ENCODE results near the gene POLR1B. TPM values are rescaled to one million over a fixed set of nuclear protein-coding genes. Genes with fewer than 3 reads are reported as not detected.

POLR1B gene
- total and polyA plus RNA-seq, 8 donors, result 18.4 to 25.3 (median 21.2) TPM

DNA sequence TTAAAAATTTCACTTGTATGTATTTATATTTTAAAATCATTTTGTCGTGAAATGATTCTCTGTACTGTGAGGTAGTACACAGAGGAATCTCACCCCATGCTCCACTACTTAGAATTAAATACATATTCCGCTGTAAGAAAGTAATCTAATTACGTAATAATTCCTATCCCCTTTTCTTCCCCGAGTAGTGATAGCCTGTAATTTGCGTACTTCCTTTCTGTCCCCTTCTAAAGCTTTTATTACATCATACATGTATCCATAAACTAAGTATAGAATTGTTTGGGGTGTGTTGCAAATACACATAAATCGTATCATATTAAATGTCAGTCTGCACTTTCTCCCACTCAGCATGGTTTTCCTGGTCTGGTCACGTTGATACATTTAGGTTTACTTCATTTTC lies 29.7 kb downstream of the POLR1B start:
- no peak overlapping the region for H3K27ac ChIP-seq
- peaks cover 7 to 98% of the 10 kb centered on the region in 2 donors for H3K36me3 ChIP-seq
- no peak for ATAC-seq
- H3K27me3 ChIP-seq, result no peaks in the 10 kb centered on the region
- no peak overlapping the region for H3K4me3 ChIP-seq
- DNase-seq, result no peak
- TF ChIP-seq, protein P1, sequence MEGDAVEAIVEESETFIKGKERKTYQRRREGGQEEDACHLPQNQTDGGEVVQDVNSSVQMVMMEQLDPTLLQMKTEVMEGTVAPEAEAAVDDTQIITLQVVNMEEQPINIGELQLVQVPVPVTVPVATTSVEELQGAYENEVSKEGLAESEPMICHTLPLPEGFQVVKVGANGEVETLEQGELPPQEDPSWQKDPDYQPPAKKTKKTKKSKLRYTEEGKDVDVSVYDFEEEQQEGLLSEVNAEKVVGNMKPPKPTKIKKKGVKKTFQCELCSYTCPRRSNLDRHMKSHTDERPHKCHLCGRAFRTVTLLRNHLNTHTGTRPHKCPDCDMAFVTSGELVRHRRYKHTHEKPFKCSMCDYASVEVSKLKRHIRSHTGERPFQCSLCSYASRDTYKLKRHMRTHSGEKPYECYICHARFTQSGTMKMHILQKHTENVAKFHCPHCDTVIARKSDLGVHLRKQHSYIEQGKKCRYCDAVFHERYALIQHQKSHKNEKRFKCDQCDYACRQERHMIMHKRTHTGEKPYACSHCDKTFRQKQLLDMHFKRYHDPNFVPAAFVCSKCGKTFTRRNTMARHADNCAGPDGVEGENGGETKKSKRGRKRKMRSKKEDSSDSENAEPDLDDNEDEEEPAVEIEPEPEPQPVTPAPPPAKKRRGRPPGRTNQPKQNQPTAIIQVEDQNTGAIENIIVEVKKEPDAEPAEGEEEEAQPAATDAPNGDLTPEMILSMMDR (IDR thresholded peaks at IDR 0.05), result no peak
- intact Hi-C loops (cut with DNase I), result no loop called here
- H3K4me1 ChIP-seq, result no peaks in the 10 kb centered on the region
- peaks cover 0 to 4% of the 10 kb centered on the region in 2 donors for H3K9me3 ChIP-seq

DNA sequence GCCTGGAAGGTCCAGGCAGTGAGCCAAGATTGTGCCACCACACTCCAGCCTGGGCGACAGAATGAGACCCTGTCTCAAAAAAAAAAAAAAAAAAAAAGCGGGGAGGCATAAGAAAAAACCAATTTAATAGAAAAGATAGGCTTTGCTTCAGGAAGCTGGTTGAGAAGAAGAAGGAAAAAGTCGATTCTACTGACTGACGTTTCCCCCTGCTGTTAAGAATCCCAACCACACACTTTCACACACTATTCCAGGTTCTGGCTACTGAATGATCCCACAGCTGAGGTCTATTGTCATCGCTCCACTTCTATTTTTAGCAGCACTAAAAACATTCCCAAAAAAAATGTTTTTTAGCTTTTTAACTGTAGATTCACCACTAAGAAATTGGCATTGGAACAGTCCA lies 35.5 kb downstream of the POLR1B start:
- DNase-seq (peak in 1 of 4 donors; percentile 44), ATAC-seq (no peak)
- Histone ChIP-seq H3K27ac (no peak overlapping the region), H3K4me3 (no peak overlapping the region), H3K27me3 (no peaks in the 10 kb centered on the region), H3K4me1 (peaks cover 0 to 6% of the 10 kb centered on the region in 2 donors), H3K36me3 (peaks cover 3 to 40% of the 10 kb centered on the region in 2 donors), H3K9me3 (no peaks in the 10 kb centered on the region)
- TF ChIP-seq, protein P1 (IDR thresholded peaks at IDR 0.05), result no peak
- intact Hi-C loops (cut with DNase I), result no loop called here

DNA sequence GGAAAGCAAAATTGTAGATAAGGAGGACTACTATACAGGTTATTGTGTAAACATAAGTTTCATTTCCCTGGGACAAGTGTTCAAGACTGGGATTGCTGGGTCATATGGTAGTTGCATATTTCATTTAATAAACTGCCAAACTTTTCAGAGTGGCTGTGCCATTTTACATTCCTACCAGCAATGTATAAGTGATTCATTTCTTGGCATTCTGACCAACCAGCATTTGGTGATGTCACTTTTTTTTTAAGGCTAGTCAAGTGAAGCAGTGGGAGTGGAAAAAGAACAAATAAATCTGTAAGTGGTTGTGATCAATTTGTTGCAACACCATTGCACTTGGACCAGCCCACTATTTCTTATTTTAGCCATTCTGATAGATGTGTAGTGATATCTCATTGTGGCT lies 37.0 kb downstream of the POLR1B start:
- no peak overlapping the region for H3K27ac ChIP-seq
- TF ChIP-seq, protein P1 (IDR thresholded peaks at IDR 0.05), result no peak
- ATAC-seq, result no peak
- H3K36me3 ChIP-seq, result peaks cover under 1 to 26% of the 10 kb centered on the region in 2 donors
- peaks cover 0 to 15% of the 10 kb centered on the region in 2 donors for H3K4me1 ChIP-seq
- H3K4me3 ChIP-seq, result no peak overlapping the region
- intact Hi-C loops (cut with DNase I), result no loop called here
- no peaks in the 10 kb centered on the region for H3K9me3 ChIP-seq
- no peak for DNase-seq
- no peaks in the 10 kb centered on the region for H3K27me3 ChIP-seq

DNA sequence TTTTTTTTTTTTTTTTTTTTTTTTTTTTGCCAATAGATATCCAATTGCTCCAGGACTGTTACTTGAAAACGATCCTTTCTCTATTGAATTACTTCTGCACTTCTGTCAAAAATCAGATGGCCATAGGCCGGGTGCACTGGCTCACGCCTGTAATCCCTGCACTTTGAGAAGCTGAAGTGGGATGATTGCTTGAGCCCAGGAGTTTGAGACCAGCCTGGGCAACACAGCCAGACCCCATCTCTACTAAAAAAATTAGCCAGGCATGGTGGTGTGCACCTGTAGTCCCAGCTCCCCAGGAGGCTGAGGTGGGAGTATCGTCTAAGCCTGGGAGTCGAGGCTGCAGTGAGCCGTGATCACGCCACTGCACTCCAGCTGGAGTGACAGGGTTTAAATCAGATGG lies 37.8 kb downstream of the POLR1B start:
- Histone ChIP-seq H3K27me3 (no peaks in the 10 kb centered on the region), H3K36me3 (peaks cover 0 to 17% of the 10 kb centered on the region in 2 donors), H3K27ac (no peak overlapping the region), H3K9me3 (no peaks in the 10 kb centered on the region), H3K4me3 (no peak overlapping the region), H3K4me1 (peaks cover under 1 to 18% of the 10 kb centered on the region in 2 donors)
- TF ChIP-seq, protein P1 (IDR thresholded peaks at IDR 0.05), result no peak
- no peak for ATAC-seq
- no peak for DNase-seq
- intact Hi-C loops (cut with DNase I), result no loop called here

DNA sequence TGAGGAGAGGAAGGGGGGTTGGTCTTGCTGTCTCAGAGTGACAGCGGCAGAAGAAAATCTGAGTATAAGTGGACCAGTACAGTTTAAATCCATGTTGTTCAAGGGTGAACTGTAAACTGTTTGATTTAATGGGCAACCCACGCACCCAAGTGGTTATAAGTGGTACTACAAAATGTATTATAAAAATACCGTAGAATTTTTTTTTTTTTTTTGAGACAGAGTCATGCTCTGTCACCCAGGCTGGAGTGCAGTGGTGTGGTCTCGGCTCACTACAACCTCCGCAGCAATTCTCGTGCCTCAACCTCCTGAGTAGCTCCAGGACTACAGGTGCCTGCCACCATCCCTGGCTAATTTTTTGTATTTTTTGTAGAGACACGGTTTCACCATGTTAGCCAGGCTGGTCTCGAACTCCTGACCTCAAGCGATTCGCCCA lies 40.1 kb downstream of the POLR1B start:
- Histone ChIP-seq H3K27ac (no peak overlapping the region), H3K4me1 (peaks cover 4 to 28% of the 10 kb centered on the region in 2 donors), H3K27me3 (no peaks in the 10 kb centered on the region), H3K36me3 (peaks cover 0 to 7% of the 10 kb centered on the region in 2 donors), H3K9me3 (no peaks in the 10 kb centered on the region), H3K4me3 (no peak overlapping the region)
- TF ChIP-seq, protein P1 (IDR thresholded peaks at IDR 0.05), result peak; percentile 41 to 44
- peak; percentile 36 for ATAC-seq
- intact Hi-C loops (cut with DNase I), result no loop called here
- peak in 1 of 4 donors; percentile 69 for DNase-seq
